Aorta (tissue), 5 donors: ENCODE data around the gene PLXND1. TPM values are rescaled to one million over a fixed set of nuclear protein-coding genes. Genes with fewer than 3 reads are reported as not detected.
A peak's percentile ranks its signal among the peaks of the same experiment; 100 is the strongest.

Experiments used
- ATAC-seq: fragments of 200-7000 bp; cut with Tn5 transposase; one replicate; pipeline ENCODE4 v1.9.1; 2022; ENCODE audit warnings: moderate library complexity; ENCODE audit not compliant: low FRiP score
- DNase-seq, 2 donors: peaks; one replicate each; pipeline ENCODE4 v3.0.0-alpha.2; 2020
- H3K27ac ChIP-seq, 2 donors: one replicate each; pipeline ENCODE4 v1.5.1; 2013; ENCODE audit warnings: low read length in 2 of 2, mild to moderate bottlenecking in 2 of 2, moderate library complexity in 2 of 2, control low read depth in 1 of 2, inconsistent platforms in 1 of 2, low read depth in 1 of 2
- H3K27me3 ChIP-seq, 2 donors: one replicate each; pipeline ENCODE4 v1.6.1; 2013; ENCODE audit warnings: control low read depth in 1 of 2, low read length in 1 of 2, mild to moderate bottlenecking in 1 of 2, moderate library complexity in 1 of 2; ENCODE audit not compliant: insufficient read depth in 2 of 2, control insufficient read depth in 1 of 2
- H3K36me3 ChIP-seq, 2 donors: one replicate each; pipeline ENCODE4 v1.6.1; 2013; ENCODE audit warnings: control low read depth in 1 of 2, low read length in 1 of 2, mild to moderate bottlenecking in 1 of 2; ENCODE audit not compliant: insufficient read depth in 2 of 2, control insufficient read depth in 1 of 2
- H3K4me1 ChIP-seq, 2 donors: one replicate each; pipeline ENCODE4 v1.6.1; 2013; ENCODE audit warnings: low read length in 2 of 2, control low read depth in 1 of 2, mild to moderate bottlenecking in 1 of 2, moderate library complexity in 1 of 2; ENCODE audit not compliant: insufficient read depth in 2 of 2, control insufficient read depth in 1 of 2
- H3K4me3 ChIP-seq, 2 donors: one replicate each; pipeline ENCODE4 v1.5.1; 2013; ENCODE audit warnings: low read length in 2 of 2, control low read depth in 1 of 2, mild to moderate bottlenecking in 1 of 2
- H3K9me3 ChIP-seq: one replicate; pipeline ENCODE4 v1.6.1; 2013; ENCODE audit warnings: mild to moderate bottlenecking, low read length; ENCODE audit not compliant: control insufficient read depth
- WGBS, 2 donors: extraction: QIAGEN DNeasy Blood & Tissue Kit; methylation state at CpG; one replicate each; pipeline ENCODE4 v1.1.7; 2013; 5-methylcytosine and 5-hydroxymethylcytosine counted together
- intact Hi-C, 2 donors: fragments of 100-400 bp; cut with DNase I; formaldehyde crosslinking; loops; one replicate each; pipeline versions ENCODE4 v1.14.2 to v1.15.0; 2022
- polyA plus RNA-seq, 2 donors: library from polyadenylated mRNA; stranded (reverse); fragments of 200-250 nt; gene quantifications; one replicate each; pipeline ENCODE4 v1.2.3, GENCODE V29; 2013
- total RNA-seq, 2 donors: library from RNA; stranded (reverse); fragmentation: NEBNext Ultra II Directional; extraction: Animal tissue kit (Norgen Biotek cat#: 25700); gene quantifications; one replicate each; pipeline ENCODE4 v1.2.1, GENCODE V29; 2021
- donor health status: healthy with polysubstance abuse.
- donor health status: Bipolar disorder and iron deficiency.
- donor health status: DM: no; HTN: no; CAD: no.
- donor health status: DM: no; HTN: no; CAD: no.
- donor health status: DM: yes; HTN: yes; CAD: no.

PLXND1 gene
- total and polyA plus RNA-seq, 4 donors = 55.5 to 358 (median 163) TPM

DNA sequence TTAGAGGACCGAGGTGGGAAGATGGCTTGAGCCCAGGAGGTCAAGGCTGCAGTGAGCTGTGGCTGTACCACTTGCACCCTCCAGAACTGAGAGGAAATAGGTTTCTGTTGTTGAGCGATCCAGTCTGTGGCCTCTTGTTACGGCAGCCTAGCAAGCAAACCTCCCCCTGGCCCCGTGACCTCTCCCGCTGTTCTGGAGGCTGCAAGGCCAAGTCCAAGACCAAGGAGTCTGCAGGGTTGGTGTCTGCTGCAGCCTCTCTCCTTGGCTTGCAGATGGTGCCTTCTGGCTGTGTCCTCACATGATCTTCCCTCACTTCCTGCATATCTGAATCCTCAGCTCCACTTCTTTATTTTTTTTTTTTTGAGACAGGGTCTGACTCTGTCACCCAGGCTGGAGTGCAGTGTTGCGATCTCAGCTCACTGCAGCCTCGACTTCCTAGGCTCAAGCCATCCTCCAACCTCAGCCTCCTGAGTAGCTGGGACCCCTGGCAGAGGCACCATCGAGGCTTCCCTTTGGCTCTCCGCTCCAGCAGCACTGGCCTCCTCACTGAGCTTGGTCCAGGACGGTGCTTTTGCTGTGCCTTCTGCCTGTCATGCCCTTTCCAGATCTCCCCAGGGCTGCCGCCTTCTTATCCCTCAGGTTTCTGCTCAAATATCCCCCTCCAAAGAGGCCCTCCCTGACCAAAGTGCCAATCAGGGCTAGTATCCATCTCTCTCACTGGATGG is 18.0 kb upstream of the PLXND1 start:
- DNase-seq (peak; percentile 68 to 84), ATAC-seq (no peak)
- H3K36me3 ChIP-seq = no peaks in the 10 kb centered on the region
- H3K9me3 ChIP-seq = no peaks in the 10 kb centered on the region
- 88 to 95% methylated on average over 11 of the region's 11 CpGs for WGBS, 2 donors
- intact Hi-C loops = loop anchor here (5.0 kb wide), 3 partner anchors 132 to 308 kb away; no protein-coding TSS in a partner anchor
- H3K4me3 ChIP-seq = no peak overlapping the region
- no peaks in the 10 kb centered on the region for H3K27me3 ChIP-seq
- peak overlapping the region in 1 of 2 donors; percentile 70 for H3K27ac ChIP-seq
- H3K4me1 ChIP-seq = no peaks in the 10 kb centered on the region

DNA sequence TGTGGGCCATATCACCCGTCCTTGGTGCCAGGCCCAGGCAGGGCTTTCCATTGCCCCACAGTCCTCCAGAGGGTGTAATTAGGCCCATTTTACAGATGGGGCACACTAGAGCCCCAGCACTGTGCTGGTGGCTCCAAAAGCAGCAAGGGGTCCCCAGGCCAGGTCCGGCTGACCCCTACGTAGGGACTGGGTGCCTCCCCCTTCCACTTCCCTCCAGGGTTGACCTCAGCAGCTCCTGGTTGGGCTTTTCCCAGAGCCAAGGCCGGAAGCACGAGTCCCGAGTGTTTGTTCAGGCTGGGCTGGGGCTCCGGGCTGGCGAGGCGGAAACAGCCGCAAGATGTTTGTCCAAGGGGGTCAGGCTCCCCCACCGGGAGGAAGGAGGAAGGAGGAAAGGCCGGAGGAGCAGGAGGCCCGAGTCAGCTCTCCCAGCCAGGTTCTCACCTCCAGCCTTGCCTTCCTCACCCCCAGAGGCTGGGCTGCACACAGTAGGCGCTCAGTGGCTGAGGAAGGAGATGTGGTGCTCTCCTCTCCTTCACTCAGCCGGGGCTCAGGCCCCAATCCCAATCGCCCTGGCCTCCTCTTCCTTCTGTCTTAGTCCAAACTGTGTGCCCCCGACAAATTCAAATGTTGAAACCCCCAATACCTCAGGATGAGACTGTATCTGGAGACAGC is 17.1 kb upstream of the PLXND1 start:
- H3K4me3 ChIP-seq = no peak overlapping the region
- no peaks in the 10 kb centered on the region for H3K36me3 ChIP-seq
- no peak overlapping the region for H3K27ac ChIP-seq
- no peak for ATAC-seq
- no peaks in the 10 kb centered on the region for H3K27me3 ChIP-seq
- no peaks in the 10 kb centered on the region for H3K4me1 ChIP-seq
- intact Hi-C loops = no loop called here
- 30 to 32% methylated on average over 14 to 17 of the region's 17 CpGs for WGBS, 2 donors
- no peaks in the 10 kb centered on the region for H3K9me3 ChIP-seq
- DNase-seq = peak; percentile 87 to 89

DNA sequence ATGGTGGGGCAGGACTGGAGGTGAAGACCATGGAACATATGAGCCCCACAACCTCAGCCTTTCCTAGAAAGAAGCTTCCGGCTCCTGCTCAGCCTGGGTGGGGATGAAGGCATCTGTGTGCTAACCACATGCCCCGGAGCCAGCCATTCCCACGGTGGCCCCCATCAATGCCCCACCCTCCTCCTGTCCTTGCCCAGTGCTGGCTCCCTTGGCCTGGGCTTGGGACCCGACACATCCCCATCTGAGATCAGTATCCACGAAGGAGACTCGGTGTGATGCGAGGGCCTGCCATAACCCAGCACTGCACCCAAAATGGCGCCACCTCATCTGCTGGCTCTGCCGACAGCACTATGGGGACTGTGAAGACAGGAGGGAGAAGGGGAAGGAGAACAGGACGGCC is 16.5 kb upstream of the PLXND1 start:
- Histone ChIP-seq H3K27me3 (no peaks in the 10 kb centered on the region), H3K4me1 (no peaks in the 10 kb centered on the region), H3K36me3 (no peaks in the 10 kb centered on the region), H3K4me3 (no peak overlapping the region), H3K9me3 (no peaks in the 10 kb centered on the region), H3K27ac (no peak overlapping the region)
- no peak for ATAC-seq
- intact Hi-C loops = no loop called here
- WGBS, 2 donors = 86 to 95% methylated on average over 10 of the region's 10 CpGs
- DNase-seq = peak in 1 of 2 donors; percentile 75

DNA sequence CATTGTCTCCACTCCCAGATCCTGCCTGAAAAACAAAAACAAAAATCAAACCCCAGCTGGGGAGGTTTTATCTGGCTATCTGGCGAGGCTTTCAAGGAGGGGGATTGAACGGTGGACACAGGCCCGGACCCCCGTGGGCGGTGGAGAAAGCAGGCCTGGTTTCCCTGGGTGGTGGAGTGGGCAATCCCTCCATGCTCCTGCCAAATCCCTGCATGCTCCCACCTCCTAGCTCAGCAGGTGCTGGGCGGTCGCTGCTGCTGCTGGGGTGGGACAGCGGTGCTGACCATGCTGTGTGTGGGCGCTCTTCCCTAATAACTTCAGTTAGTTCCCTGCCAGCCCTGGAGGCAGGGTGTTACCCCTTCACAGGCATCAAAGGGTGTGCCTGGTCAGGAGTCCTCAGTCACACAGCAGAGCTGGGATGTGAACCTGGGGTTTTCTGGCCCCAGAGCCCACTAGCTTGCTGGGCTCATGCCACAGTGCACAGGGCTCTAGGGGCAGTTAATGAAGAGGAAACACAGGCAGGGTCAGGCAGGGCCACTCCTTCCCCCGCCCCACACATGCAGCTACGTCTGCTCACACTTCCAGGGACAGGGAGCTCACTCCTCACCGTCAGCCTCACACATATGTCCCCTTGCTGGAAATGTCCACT is 15.9 kb upstream of the PLXND1 start:
- H3K4me3 ChIP-seq = no peak overlapping the region
- no peak overlapping the region for H3K27ac ChIP-seq
- H3K27me3 ChIP-seq = no peaks in the 10 kb centered on the region
- ATAC-seq (no peak), DNase-seq (peak in 1 of 2 donors; percentile 66)
- H3K9me3 ChIP-seq = no peaks in the 10 kb centered on the region
- 80 to 81% methylated on average over 12 of the region's 12 CpGs for WGBS, 2 donors
- H3K36me3 ChIP-seq = no peaks in the 10 kb centered on the region
- intact Hi-C loops = no loop called here
- H3K4me1 ChIP-seq = no peaks in the 10 kb centered on the region

DNA sequence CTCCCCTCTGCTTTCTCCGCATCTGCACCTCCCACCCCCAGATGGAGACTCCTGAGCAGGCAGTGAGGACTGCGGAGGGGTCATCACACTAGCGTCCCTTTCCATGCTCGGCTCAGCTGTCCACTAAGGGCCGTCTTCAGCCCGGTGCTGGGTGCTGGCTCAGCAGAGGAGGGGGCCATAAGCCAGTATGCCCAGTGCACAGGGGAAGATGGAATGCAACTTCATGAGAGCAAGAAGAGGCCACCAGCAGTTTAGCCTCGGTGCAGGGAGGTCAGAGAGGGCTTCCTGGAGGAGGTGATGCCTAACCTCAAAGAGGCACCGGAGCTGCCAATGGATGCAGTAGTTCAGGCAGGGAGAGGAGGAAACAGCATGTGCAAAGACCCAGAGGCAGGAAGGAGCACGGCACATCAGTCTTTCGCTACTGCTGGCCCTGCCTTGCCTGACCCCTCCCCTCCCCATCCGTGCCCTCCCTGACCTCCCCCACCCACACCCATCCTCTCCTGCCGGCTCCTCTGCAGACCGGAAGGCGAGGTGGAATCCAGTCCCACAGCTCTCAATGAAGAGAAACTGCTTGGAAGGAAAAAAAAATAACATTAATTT is 15.2 kb upstream of the PLXND1 start:
- Histone ChIP-seq H3K4me3 (no peak overlapping the region), H3K36me3 (no peaks in the 10 kb centered on the region), H3K27me3 (no peaks in the 10 kb centered on the region), H3K9me3 (no peaks in the 10 kb centered on the region), H3K4me1 (no peaks in the 10 kb centered on the region), H3K27ac (no peak overlapping the region)
- intact Hi-C loops = no loop called here
- no peak for ATAC-seq
- WGBS, 2 donors = 77 to 80% methylated on average over 14 of the region's 14 CpGs
- DNase-seq = peak in 1 of 2 donors; percentile 59

DNA sequence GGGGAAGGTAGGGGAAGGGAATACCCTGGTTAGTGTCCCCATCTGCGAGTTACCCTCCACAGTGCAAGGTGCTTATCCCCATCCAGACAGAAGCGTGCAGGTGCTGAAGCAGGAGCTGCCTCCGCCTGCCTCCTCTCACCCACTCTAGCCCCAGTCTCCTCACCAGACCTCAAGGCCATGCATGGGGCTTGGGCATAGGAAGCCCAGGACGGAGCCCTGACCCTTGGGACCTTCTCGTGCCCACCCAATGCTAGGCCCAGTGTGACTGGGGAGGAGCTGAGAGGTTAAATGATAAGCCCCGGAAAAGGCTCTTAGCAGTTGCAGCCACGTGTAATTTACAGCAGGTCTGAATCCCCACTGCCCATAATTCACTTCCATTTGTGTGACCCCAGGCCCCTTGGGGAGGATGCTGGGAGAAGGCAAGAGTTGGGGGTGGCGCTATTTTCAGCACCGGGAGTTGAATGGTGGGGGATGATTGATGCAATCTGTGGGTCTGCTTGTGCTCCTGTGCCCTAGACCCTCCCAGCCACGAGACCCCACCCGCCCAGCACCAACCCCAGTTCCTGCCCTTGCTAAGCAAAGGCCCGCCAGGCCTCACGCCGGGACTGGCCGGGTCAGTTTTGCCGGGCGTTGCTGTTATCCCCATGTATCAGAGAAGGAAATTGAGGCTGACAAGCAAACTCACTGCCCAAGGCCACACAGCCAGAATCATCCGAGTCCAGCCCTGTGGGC is 14.5 kb upstream of the PLXND1 start:
- intact Hi-C loops = no loop called here

DNA sequence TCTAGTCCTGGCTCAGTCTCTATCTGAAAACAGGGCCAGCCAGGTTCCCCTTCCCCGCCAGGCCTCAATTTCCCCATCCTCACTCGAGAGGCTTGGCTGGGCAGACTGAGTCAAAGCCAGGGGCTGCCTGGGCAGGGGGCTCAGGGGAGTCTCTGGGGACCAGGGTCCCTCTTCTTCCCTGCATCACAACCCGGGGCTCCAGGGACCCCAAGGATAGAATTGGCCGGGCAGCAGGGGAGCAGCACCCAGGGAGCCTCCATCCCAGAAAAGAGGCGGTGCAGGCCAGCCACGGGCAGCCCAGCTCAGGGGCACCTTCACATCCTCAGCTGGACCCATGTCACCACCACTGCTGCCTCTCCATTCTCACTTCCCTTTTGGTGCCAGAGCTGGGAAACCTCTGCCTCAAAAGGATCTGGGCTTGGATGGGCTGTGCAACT is 13.3 kb upstream of the PLXND1 start:
- H3K36me3 ChIP-seq = no peaks in the 10 kb centered on the region
- no peaks in the 10 kb centered on the region for H3K4me1 ChIP-seq
- DNase-seq = peak; percentile 59 to 70
- H3K9me3 ChIP-seq = no peaks in the 10 kb centered on the region
- H3K27ac ChIP-seq = no peak overlapping the region
- intact Hi-C loops = no loop called here
- no peaks in the 10 kb centered on the region for H3K27me3 ChIP-seq
- WGBS, 2 donors = 92 to 97% methylated on average over 6 of the region's 6 CpGs
- no peak overlapping the region for H3K4me3 ChIP-seq
- ATAC-seq = no peak

More for the DNA sequence above, 14.5 kb upstream of the PLXND1 start:
- no peaks in the 10 kb centered on the region for H3K27me3 ChIP-seq
- DNase-seq = peak in 1 of 2 donors; percentile 71
- H3K9me3 ChIP-seq = no peaks in the 10 kb centered on the region
- no peaks in the 10 kb centered on the region for H3K36me3 ChIP-seq
- H3K4me3 ChIP-seq = no peak overlapping the region
- 91 to 92% methylated on average over 18 of the region's 18 CpGs for WGBS, 2 donors
- no peak overlapping the region for H3K27ac ChIP-seq
- H3K4me1 ChIP-seq = no peaks in the 10 kb centered on the region
- no peak for ATAC-seq
